ENCODE measurements around the gene CCDC141.

DNA sequence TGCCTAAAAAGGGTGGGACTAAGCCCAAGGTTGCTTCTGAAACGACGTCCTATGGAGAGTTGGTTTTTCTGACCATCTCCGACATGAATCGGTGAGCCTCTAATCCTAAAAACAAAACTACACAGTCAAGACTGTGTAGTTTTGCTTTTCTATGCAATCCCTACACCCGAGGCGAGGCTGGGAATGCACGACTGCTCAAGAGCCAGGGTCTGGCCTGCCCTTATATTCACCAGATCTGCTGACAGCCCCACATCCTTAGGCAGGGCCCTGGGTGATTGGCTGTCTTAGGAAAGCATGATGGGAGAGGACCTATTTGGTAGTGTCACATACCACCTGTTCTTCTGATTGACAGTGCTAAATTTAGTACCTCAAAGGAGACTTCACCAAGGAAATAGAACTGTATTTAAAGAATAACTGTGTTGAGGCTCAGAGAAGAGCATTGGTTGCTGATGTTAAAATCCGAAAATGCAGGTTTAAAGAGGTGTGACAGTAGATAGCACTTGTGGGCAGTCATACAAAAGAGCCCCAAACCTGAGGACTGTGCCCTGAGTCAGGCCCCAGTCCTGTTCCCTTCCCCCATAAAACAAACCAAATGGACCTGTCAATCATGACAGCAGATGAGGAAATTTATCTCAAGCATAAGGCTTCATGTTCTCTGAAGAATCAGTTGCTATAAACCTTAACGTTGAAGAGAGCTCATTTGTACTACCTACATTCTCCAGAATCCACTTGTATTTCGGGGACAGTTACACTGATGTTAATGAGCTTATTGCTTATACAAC lies 242.5 kb downstream of the CCDC141 start, which contains the start of gene TTN:
- TF ChIP-seq, protein P1, sequence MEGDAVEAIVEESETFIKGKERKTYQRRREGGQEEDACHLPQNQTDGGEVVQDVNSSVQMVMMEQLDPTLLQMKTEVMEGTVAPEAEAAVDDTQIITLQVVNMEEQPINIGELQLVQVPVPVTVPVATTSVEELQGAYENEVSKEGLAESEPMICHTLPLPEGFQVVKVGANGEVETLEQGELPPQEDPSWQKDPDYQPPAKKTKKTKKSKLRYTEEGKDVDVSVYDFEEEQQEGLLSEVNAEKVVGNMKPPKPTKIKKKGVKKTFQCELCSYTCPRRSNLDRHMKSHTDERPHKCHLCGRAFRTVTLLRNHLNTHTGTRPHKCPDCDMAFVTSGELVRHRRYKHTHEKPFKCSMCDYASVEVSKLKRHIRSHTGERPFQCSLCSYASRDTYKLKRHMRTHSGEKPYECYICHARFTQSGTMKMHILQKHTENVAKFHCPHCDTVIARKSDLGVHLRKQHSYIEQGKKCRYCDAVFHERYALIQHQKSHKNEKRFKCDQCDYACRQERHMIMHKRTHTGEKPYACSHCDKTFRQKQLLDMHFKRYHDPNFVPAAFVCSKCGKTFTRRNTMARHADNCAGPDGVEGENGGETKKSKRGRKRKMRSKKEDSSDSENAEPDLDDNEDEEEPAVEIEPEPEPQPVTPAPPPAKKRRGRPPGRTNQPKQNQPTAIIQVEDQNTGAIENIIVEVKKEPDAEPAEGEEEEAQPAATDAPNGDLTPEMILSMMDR (IDR thresholded peaks at IDR 0.05; ENCODE audit: low read depth, low read length), result no peak
- TF ChIP-seq, protein P2, sequence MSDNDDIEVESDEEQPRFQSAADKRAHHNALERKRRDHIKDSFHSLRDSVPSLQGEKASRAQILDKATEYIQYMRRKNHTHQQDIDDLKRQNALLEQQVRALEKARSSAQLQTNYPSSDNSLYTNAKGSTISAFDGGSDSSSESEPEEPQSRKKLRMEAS (IDR thresholded peaks at IDR 0.05; ENCODE audit: low read depth, low read length), result no peak
